Measurements from ENCODE around the gene DVL2.

DNA sequence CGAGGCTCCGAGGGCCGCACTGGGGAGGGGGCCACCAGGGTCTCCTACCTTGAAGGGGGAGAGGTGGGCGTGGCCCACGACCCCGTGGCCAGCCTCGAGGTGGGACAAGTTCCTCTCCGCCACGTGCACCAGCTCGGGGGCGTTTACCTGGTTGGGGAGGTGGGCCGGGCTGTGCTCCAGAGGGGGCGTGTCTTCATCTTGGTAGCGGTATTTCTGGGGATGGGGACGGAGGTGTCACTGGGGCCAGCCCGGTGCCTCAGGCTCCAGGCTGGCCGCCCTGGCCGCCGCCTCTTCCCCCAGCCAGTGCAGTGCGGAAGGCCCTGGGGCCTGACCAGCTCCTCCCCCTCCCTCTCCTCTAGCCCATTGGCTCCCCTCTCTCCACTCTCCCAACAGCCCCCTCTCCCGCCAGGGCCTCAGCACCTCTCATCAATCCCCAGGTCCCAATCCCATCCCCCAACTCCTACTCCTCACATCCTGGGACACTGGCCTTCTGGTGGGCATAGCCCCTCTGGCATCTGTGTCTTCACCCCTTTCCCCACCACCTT lies 26.2 kb downstream of the DVL2 start:
- TF ChIP-seq GABPA (IDR thresholded peaks at IDR 0.05; ENCODE audit: low read depth, low read length) (no peak), GABPA (CRISPR knock-in tag; IDR thresholded peaks at IDR 0.05; ENCODE audit: low read depth) (no peak), RAD51 (IDR thresholded peaks at IDR 0.05; ENCODE audit: borderline replicate concordance) (no peak), KDM1A (CRISPR knock-in tag; IDR thresholded peaks at IDR 0.05) (no peak), SUZ12 (IDR thresholded peaks at IDR 0.05; ENCODE audit: low read depth, low read length) (no peak), BRF2 (CRISPR knock-in tag; IDR thresholded peaks at IDR 0.05) (no peak), BHLHE40 (IDR thresholded peaks at IDR 0.05; ENCODE audit: low read length) (no peak), JUNB (CRISPR knock-in tag; IDR thresholded peaks at IDR 0.05; ENCODE audit: borderline replicate concordance) (no peak), RNF2 (conservative IDR thresholded peaks at IDR 0.05; ENCODE audit: low read depth) (no peak)
- TF ChIP-seq, protein P1, sequence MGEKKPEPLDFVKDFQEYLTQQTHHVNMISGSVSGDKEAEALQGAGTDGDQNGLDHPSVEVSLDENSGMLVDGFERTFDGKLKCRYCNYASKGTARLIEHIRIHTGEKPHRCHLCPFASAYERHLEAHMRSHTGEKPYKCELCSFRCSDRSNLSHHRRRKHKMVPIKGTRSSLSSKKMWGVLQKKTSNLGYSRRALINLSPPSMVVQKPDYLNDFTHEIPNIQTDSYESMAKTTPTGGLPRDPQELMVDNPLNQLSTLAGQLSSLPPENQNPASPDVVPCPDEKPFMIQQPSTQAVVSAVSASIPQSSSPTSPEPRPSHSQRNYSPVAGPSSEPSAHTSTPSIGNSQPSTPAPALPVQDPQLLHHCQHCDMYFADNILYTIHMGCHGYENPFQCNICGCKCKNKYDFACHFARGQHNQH (CRISPR knock-in tag; IDR thresholded peaks at IDR 0.05) = no peak

Measured in HepG2 (cell line).